Prostate gland (tissue), 2 donors: Measurements from ENCODE around the gene CTIF. TPM values are rescaled to one million over a fixed set of nuclear protein-coding genes. Genes with fewer than 3 reads are reported as not detected.
"Not testable (repeated sequence)": the region's sequence is repeated elsewhere in the genome, so short reads cannot be mapped to it uniquely, and the experiment has no call there.

Experiments used
- DNase-seq: peaks from one replicate; pipeline ENCODE4 v3.0.0-alpha.2; 2019; ENCODE audit warnings: low spot score
- H3K27ac ChIP-seq, 2 donors: fragments of 200-600 bp; sonication (generic); 2 replicates each; pipeline ENCODE4 v1.5.1; 2017 to 2019
- H3K27me3 ChIP-seq: fragments of 200-600 bp; sonication (generic); replicated peaks from 2 replicates; pipeline ENCODE4 v1.5.1; 2019; ENCODE audit not compliant: insufficient read depth
- H3K36me3 ChIP-seq, 2 donors: fragments of 200-600 bp; sonication (generic); 1 replicate in 1 of 2; 2 replicates in 1 of 2; pipeline versions ENCODE4 v1.5.1 to v1.8.1; 2017 to 2019
- H3K4me1 ChIP-seq: fragments of 200-600 bp; sonication (generic); replicated peaks from 2 replicates; pipeline ENCODE4 v1.5.1; 2019
- H3K4me3 ChIP-seq, 2 donors: fragments of 200-600 bp; sonication (generic); 2 replicates each; pipeline ENCODE4 v1.5.1; 2017 to 2019
- H3K9me3 ChIP-seq: fragments of 200-600 bp; sonication (generic); 2 replicates; pipeline ENCODE4 v1.5.1; 2017
- CTCF ChIP-seq, 4 experiments: fragments of 200-600 bp in 2 of 4; fragments of 450-650 bp in 2 of 4; sonication (generic) in 2 of 4; IDR thresholded peaks; 1 replicate in 3 of 4; 2 replicates in 1 of 4; pipeline ENCODE4 v1.5.1; 2016 to 2019; ENCODE audit warnings: antibody characterized with exemption in 4 of 4, mild to moderate bottlenecking in 2 of 4, moderate library complexity in 2 of 4
- POLR2A ChIP-seq: fragments of 450-650 bp; IDR thresholded peaks from one replicate; pipeline ENCODE4 v1.6.1; 2016; ENCODE audit warnings: antibody characterized with exemption, mild to moderate bottlenecking
- POLR2AphosphoS5 ChIP-seq: sonication (generic); formaldehyde crosslinking; IDR thresholded peaks from one replicate; pipeline ENCODE4 v1.6.1; 2017; ENCODE audit warnings: antibody characterized with exemption
- WGBS: methylation state at CpG from one replicate; pipeline ENCODE4 v1.1.5; 2018; 5-methylcytosine and 5-hydroxymethylcytosine counted together
- intact Hi-C: fragments of 100-400 bp; cut with DNase I; formaldehyde crosslinking; loops from one replicate; pipeline ENCODE4 v1.14.2; 2022
- total RNA-seq, 2 donors: library from RNA; depleted of rRNA; stranded (reverse); fragments of >200 nt; gene quantifications; one replicate each; pipeline ENCODE4 v1.1.0, GENCODE V29; 2016

The CTIF gene
- total RNA-seq, 2 donors from 2014 or later = 8.1 to 57.9 TPM

DNA sequence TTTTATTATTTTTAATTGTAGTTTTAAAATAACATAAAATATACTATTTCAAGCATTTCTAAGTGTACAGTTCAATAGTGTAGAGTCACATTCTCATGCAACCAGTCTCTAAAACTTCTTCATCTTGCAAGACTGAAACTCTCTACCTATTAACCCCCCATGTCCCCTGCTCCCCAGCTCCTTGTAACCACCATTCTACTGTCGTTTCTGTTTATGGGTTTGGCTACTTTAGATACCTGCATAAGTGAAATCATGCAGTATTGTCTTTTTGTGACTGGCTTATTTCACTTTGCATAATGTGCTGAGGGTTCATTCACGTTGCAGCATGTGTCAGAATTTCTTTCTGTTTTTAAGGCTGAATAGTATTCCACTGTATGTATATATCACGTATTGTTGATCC lies 272.6 kb downstream of the CTIF start:
- Histone ChIP-seq H3K27me3 (no peaks in the 10 kb centered on the region), H3K36me3 (no peaks in the 10 kb centered on the region), H3K27ac (no peak overlapping the region), H3K4me3 (no peak overlapping the region), H3K9me3 (no peaks in the 10 kb centered on the region), H3K4me1 (no peaks in the 10 kb centered on the region)
- TF ChIP-seq POLR2AphosphoS5 (no peak), CTCF (IDR thresholded peaks at IDR 0.05) (no peak), POLR2A (no peak)
- intact Hi-C loops = no loop called here
- 88% methylated on average over 3 of the region's 3 CpGs for WGBS
- no peak for DNase-seq

GRCh38 chr18:48811977-48812451 lies 273.2 kb downstream of the CTIF start:
- H3K27ac ChIP-seq, H3K9me3 ChIP-seq, DNase-seq, H3K27me3 ChIP-seq, intact Hi-C loops, H3K36me3 ChIP-seq, H3K4me3 ChIP-seq, H3K4me1 ChIP-seq: not testable (repeated sequence)
- 90% methylated on average over 12 of the region's 12 CpGs for WGBS

- Histone ChIP-seq H3K27me3 (no peaks in the 10 kb centered on the region), H3K4me3 (no peak overlapping the region), H3K36me3 (no peaks in the 10 kb centered on the region), H3K4me1 (no peaks in the 10 kb centered on the region), H3K9me3 (no peaks in the 10 kb centered on the region), H3K27ac (no peak overlapping the region)
- intact Hi-C loops = no loop called here
- 93% methylated on average over 3 of the region's 3 CpGs for WGBS
- TF ChIP-seq CTCF (IDR thresholded peaks at IDR 0.05) (no peak), POLR2AphosphoS5 (no peak), POLR2A (no peak)
- DNase-seq = no peak
Observed at GRCh38 chr18:48813321-48813720, 274.5 kb downstream of the CTIF start.

GRCh38 chr18:48813833-48814489 lies 275.1 kb downstream of the CTIF start:
- no peak for DNase-seq

GRCh38 chr18:48814490-48815178 lies 275.8 kb downstream of the CTIF start:
- no peak for DNase-seq
- Histone ChIP-seq H3K4me1 (no peaks in the 10 kb centered on the region), H3K27me3 (no peaks in the 10 kb centered on the region), H3K27ac (no peak overlapping the region), H3K4me3 (no peak overlapping the region), H3K9me3 (no peaks in the 10 kb centered on the region), H3K36me3 (no peaks in the 10 kb centered on the region)
- WGBS = 92% methylated on average over 5 of the region's 5 CpGs
- TF ChIP-seq CTCF (IDR thresholded peaks at IDR 0.05) (no peak), POLR2AphosphoS5 (no peak), POLR2A (no peak)
- intact Hi-C loops = no loop called here

More at GRCh38 chr18:48813833-48814489, 275.1 kb downstream of the CTIF start:
- no peaks in the 10 kb centered on the region for H3K4me1 ChIP-seq
- no peaks in the 10 kb centered on the region for H3K9me3 ChIP-seq
- WGBS = 65% methylated on average over 5 of the region's 5 CpGs
- H3K27ac ChIP-seq = no peak overlapping the region
- TF ChIP-seq CTCF (IDR thresholded peaks at IDR 0.05) (no peak), POLR2AphosphoS5 (no peak), POLR2A (no peak)
- no peak overlapping the region for H3K4me3 ChIP-seq
- H3K36me3 ChIP-seq = no peaks in the 10 kb centered on the region
- intact Hi-C loops = no loop called here
- no peaks in the 10 kb centered on the region for H3K27me3 ChIP-seq
